HepG2 (cell line): ENCODE measurements around the gene TXN2. TPM values are rescaled to one million over a fixed set of nuclear protein-coding genes. Genes with fewer than 3 reads are reported as not detected.

Experiments used
- ATAD3A ChIP-seq: sonication (generic); formaldehyde crosslinking; IDR thresholded peaks from 2 replicates; pipeline ENCODE4 v1.4.0; 2020; ENCODE audit warnings: missing genetic modification reagents
- EED ChIP-seq: sonication (generic); formaldehyde crosslinking; IDR thresholded peaks from 2 replicates; pipeline ENCODE4 v1.5.0; 2020; ENCODE audit warnings: mild to moderate bottlenecking, missing genetic modification reagents
- ELF3 ChIP-seq: IDR thresholded peaks from 2 replicates; pipeline ENCODE4 v1.6.1; 2016; ENCODE audit warnings: missing genetic modification reagents, missing compliant biosample characterization
- GPBP1L1 ChIP-seq: sonication (generic); formaldehyde crosslinking; IDR thresholded peaks from 2 replicates; pipeline ENCODE4 v1.5.0; 2020; ENCODE audit warnings: mild to moderate bottlenecking, missing genetic modification reagents
- JARID2 ChIP-seq: sonication (generic); formaldehyde crosslinking; IDR thresholded peaks from 2 replicates; pipeline ENCODE4 v1.8.1; 2023; ENCODE audit warnings: missing genetic modification reagents, inconsistent platforms; ENCODE audit not compliant: insufficient replicate concordance
- MTF2 ChIP-seq: sonication (generic); formaldehyde crosslinking; IDR thresholded peaks from 2 replicates; pipeline ENCODE4 v1.5.0; 2020; ENCODE audit warnings: missing genetic modification reagents, borderline replicate concordance
- NFYC ChIP-seq: IDR thresholded peaks from 2 replicates; pipeline ENCODE4 v1.6.1; 2016; ENCODE audit warnings: missing genetic modification reagents, missing compliant biosample characterization
- NONO ChIP-seq, 2 experiments: fragments of 450-650 bp in 1 of 2; sonication (generic) in 1 of 2; formaldehyde crosslinking in 1 of 2; IDR thresholded peaks in 1 of 2; conservative IDR thresholded peaks in 1 of 2; 2 replicates each; pipeline versions ENCODE4 v1.6.1 to v1.8.0; 2017 to 2022; ENCODE audit warnings: mild to moderate bottlenecking in 1 of 2, missing genetic modification reagents in 1 of 2, moderate library complexity in 1 of 2
- PITX1 ChIP-seq: sonication (generic); formaldehyde crosslinking; IDR thresholded peaks from 2 replicates; pipeline ENCODE4 v1.5.1; 2020; ENCODE audit warnings: mild to moderate bottlenecking, missing genetic modification reagents
- POLR2G ChIP-seq: fragments of 200-400 bp; formaldehyde crosslinking; IDR thresholded peaks from 2 replicates; pipeline ENCODE4 v1.6.1; 2018; ENCODE audit warnings: mild to moderate bottlenecking, low read depth, low read length, moderate library complexity
- PREB ChIP-seq: sonication (generic); formaldehyde crosslinking; IDR thresholded peaks from 2 replicates; pipeline ENCODE4 v1.4.0; 2020; ENCODE audit warnings: missing genetic modification reagents
- TFAP4 ChIP-seq: sonication (generic); IDR thresholded peaks from 2 replicates; pipeline ENCODE4 v1.6.1; 2016; ENCODE audit warnings: low read depth, borderline replicate concordance
- ZBTB37 ChIP-seq: sonication (generic); formaldehyde crosslinking; IDR thresholded peaks from 2 replicates; pipeline ENCODE4 v1.4.0; 2020; ENCODE audit warnings: mild to moderate bottlenecking, missing genetic modification reagents
- ZBTB39 ChIP-seq: sonication (generic); formaldehyde crosslinking; IDR thresholded peaks from 2 replicates; pipeline ENCODE4 v1.5.0; 2020; ENCODE audit warnings: missing genetic modification reagents
- ZMAT5 ChIP-seq: sonication (generic); formaldehyde crosslinking; IDR thresholded peaks from 2 replicates; pipeline ENCODE4 v1.5.0; 2020; ENCODE audit warnings: mild to moderate bottlenecking, low read depth, missing genetic modification reagents, borderline replicate concordance
- ZNF280D ChIP-seq: sonication (generic); formaldehyde crosslinking; IDR thresholded peaks from 2 replicates; pipeline ENCODE4 v1.5.1; 2020; ENCODE audit warnings: mild to moderate bottlenecking, missing genetic modification reagents
- ZNF501 ChIP-seq: sonication (generic); formaldehyde crosslinking; IDR thresholded peaks from 2 replicates; pipeline ENCODE4 v1.5.1; 2020; ENCODE audit warnings: mild to moderate bottlenecking, moderate library complexity, missing genetic modification reagents
- ZNF562 ChIP-seq: sonication (generic); formaldehyde crosslinking; IDR thresholded peaks from 2 replicates; pipeline ENCODE4 v1.8.0; 2022; ENCODE audit warnings: missing genetic modification reagents, borderline replicate concordance
- polyA plus RNA-seq, 8 experiments: library from polyadenylated mRNA; depleted of rRNA in 3 of 8; stranded (reverse) in 7 of 8; unstranded in 1 of 8; fragments of >200 nt; fragmentation: Illumina TruSeq in 4 of 8; extraction: Trizol in 4 of 8; gene quantifications; 2 replicates each; pipeline versions ENCODE4 v1.2.1 to v1.2.3, GENCODE V29; 2011 to 2016; ENCODE audit warnings: low read depth in 4 of 8, missing spikeins in 1 of 8, mixed read lengths in 1 of 8; ENCODE audit not compliant: insufficient read depth in 1 of 8
- total RNA-seq, 5 experiments: library from RNA; depleted of rRNA; stranded (reverse); fragments of >200 nt; fragmentation: Illumina TruSeq; extraction: Trizol; gene quantifications; 2 replicates each; pipeline ENCODE4 v1.2.3, GENCODE V29; 2016; ENCODE audit warnings: low read depth in 1 of 5

The TXN2 gene
- total and polyA plus RNA-seq, 2 of the 13 experiments (the other 11 are each of a cell fraction or from before 2014, with no cell fraction given), result 41.4 to 109 TPM

- no peak for TF ChIP-seq ZNF562 (CRISPR knock-in tag)
- peak; percentile 91 for TF ChIP-seq ELF3 (CRISPR knock-in tag)
- TF ChIP-seq TFAP4, result peak; percentile 99
- TF ChIP-seq PITX1 (CRISPR knock-in tag), result peak; percentile 96
- TF ChIP-seq NONO (IDR thresholded peaks at IDR 0.05), result no peak
- peak; percentile 89 for TF ChIP-seq NONO (CRISPR knock-in tag; conservative IDR thresholded peaks at IDR 0.05)
- no peak for TF ChIP-seq GPBP1L1
- peak; percentile 79 for TF ChIP-seq ZNF501
- peak; percentile 54; the same call in 1 of the 2 replicates for TF ChIP-seq ZNF280D (CRISPR knock-in tag)
- no peak for TF ChIP-seq ZBTB37 (CRISPR knock-in tag)
- TF ChIP-seq ATAD3A (CRISPR knock-in tag), result no peak
- no peak for TF ChIP-seq PREB
- 0 out of 2 replicates have a peak, but pooled peaks have one; percentile 64 for TF ChIP-seq EED (CRISPR knock-in tag)
- no peak for TF ChIP-seq ZMAT5 (CRISPR knock-in tag)
- no peak for TF ChIP-seq JARID2
- TF ChIP-seq NFYC (CRISPR knock-in tag), result peak; percentile 48; the same call in 1 of the 2 replicates
- TF ChIP-seq ZBTB39 (CRISPR knock-in tag), result no peak
- peak; percentile 61 for TF ChIP-seq POLR2G
- TF ChIP-seq MTF2 (CRISPR knock-in tag), result no peak
These were observed 62.1 kb downstream of the TXN2 start (continued) for GRCh38 chr22:36419177-36419911.
